HFF-Myc (cell line): ENCODE data around the gene SNCG.

ENCODE experiments used
- DNase-seq: peaks from one replicate; pipeline ENCODE4 v3.0.0-alpha.2; 2011; ENCODE audit warnings: low read depth; ENCODE audit errors: extremely low read depth
- H3K4me3 ChIP-seq: replicated peaks from 2 replicates; pipeline ENCODE4 v1.5.1; 2011; ENCODE audit warnings: low read depth, mild to moderate bottlenecking, control low read depth, low read length
- TF ChIP-seq, protein P1 (sequence below): IDR thresholded peaks from 2 replicates; pipeline ENCODE4 v1.5.1; 2012; ENCODE audit warnings: mild to moderate bottlenecking, low read depth, low read length, control low read depth; ENCODE audit errors: missing control alignments

Gene SNCG

DNA sequence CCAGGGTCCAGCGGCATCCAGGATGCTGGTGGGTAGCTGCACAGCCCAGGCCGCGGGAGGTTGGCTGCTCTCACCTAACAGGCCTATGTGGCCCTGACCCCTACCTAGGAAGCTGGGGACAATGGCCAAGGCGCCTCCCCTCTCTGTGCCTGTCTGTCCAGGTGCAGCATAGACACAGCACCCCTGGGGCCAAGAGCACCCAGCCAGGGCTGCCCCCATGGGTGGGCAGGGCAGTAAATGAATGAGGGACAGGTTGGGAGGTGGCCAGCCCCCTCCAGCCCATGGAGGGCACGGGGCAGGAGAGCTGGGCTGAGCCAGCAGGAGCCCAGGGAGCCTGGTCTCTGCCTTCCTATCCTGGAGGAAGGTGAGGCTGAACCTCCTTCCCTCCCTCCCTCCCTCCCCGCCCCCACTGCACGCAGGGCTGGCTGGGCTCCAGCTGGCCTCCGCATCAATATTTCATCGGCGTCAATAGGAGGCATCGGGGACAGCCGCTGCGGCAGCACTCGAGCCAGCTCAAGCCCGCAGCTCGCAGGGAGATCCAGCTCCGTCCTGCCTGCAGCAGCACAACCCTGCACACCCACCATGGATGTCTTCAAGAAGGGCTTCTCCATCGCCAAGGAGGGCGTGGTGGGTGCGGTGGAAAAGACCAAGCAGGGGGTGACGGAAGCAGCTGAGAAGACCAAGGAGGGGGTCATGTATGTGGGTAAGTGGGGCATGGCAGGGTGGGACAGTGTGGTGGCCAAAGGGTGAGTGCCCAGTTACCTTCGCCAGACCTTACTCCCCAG, at the start of gene SNCG:
SNCG (plus strand) TSS at position 484 of the 785 bp plus-strand sequence; CDS start at position 583, 99 bp downstream.
- DNase-seq: no peak
- TF ChIP-seq, protein P1, sequence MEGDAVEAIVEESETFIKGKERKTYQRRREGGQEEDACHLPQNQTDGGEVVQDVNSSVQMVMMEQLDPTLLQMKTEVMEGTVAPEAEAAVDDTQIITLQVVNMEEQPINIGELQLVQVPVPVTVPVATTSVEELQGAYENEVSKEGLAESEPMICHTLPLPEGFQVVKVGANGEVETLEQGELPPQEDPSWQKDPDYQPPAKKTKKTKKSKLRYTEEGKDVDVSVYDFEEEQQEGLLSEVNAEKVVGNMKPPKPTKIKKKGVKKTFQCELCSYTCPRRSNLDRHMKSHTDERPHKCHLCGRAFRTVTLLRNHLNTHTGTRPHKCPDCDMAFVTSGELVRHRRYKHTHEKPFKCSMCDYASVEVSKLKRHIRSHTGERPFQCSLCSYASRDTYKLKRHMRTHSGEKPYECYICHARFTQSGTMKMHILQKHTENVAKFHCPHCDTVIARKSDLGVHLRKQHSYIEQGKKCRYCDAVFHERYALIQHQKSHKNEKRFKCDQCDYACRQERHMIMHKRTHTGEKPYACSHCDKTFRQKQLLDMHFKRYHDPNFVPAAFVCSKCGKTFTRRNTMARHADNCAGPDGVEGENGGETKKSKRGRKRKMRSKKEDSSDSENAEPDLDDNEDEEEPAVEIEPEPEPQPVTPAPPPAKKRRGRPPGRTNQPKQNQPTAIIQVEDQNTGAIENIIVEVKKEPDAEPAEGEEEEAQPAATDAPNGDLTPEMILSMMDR: no peak
- H3K4me3 ChIP-seq: no peak within 1 kb of the TSS

DNA sequence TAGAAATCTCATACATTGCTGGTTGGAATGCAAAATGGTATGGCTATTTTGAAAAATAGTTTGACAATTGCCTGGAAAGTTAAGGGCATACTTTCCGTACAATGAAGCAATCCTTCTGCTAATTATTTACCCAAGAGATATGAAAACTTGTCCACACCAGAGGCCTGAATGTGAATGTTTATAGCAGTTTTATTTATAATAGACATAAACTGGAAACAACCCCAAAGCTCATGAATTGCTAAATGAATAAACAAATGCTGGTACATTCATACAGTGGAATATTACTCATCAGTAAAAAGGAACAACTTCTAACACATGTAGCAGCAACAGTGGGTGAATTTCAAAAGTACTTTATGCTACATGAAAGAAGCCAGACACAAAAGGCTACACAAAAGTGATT, 43.7 kb upstream of the SNCG start:
- DNase-seq: no peak
- no peak overlapping the region for H3K4me3 ChIP-seq

DNA sequence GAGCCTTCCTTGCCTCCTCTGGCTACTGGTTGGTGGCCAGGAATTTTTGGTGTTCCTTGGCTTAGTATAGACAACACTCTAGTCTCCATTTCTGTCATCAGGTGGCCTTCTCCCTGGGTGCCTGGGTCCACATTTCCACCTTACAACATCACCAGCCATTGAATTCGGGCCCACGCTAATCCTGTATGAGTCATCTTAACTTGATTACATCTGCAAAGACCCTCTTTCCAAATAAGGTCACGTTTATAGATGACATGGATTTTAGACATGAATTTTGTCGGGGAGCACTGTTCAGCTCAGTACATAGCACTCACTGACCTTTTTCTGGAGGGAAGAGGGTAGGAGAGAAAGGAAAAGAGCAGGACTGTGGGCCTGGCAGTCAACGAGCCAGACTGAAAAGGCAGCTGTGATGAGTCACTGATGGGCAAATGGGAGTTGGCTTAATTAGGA, 40.4 kb upstream of the SNCG start:
- no peak overlapping the region for H3K4me3 ChIP-seq
- DNase-seq: no peak
- TF ChIP-seq, protein P1: no peak

More for the DNA sequence above, 43.7 kb upstream of the SNCG start:
- TF ChIP-seq, protein P1: no peak

DNA sequence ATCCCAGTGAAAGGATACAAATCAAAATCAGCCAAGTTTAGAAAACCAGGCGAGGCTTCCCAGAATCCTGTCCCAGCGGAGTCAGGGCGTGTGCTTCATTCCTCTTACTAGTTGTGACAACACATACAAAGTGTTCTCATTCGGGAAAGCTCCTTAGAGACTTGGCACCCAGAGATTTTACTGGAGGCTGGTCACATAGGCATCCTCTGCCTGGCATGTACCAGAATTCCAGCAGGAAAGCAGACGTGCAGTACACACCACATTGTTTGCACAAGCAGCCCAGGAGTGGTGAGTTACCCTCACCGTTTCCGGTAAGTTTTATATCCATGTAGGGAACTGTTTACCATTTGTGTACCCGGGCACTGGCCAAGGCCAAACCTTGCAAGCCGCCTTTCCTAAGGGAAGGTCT, 35.8 kb upstream of the SNCG start:
- DNase-seq: no peak
- TF ChIP-seq, protein P1: no peak
- no peak overlapping the region for H3K4me3 ChIP-seq

DNA sequence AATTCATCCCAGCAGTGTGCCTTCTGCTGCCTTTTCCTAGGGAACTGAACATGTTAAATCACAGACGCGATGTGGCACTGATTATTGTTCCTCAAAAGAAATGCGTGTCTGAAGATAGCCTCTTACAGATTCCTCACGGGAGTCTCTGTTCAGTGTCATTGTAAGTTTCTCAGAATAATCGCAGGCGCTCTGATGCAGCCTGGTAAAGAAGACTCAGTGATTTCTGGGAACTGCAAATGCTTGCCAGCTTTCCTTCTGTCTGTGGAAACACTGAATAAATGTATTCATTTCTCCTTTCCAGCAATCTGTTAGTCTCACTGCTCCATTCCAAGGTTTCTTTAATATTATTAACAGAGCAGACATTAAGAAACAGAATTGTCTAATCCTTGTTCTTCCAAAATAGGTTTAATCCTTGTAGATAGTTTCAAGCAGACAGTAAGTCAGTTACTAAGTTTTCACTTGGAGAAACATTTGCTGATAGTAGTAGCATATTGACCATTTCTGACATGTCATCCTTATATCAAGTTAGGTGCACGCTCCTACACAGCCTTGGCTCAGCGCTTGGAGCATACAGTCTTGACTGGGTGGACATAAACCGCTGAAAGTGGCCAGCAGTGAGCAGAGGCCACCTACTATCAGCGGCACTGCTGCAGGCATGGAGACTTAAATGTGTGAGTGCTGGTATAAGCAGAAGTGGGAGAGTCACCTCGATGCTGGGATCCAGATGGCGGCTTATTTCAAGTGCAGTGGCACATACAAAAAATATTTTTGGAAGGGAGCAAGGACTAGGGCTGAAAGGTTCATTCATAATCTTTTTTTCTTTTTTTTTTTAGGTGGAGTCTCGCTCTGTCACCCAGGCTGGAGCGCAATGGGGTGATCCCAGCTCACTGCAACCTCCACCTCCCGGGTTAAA, 28.7 kb upstream of the SNCG start:
- H3K4me3 ChIP-seq: no peak overlapping the region
- no peak for DNase-seq
- TF ChIP-seq, protein P1: no peak

DNA sequence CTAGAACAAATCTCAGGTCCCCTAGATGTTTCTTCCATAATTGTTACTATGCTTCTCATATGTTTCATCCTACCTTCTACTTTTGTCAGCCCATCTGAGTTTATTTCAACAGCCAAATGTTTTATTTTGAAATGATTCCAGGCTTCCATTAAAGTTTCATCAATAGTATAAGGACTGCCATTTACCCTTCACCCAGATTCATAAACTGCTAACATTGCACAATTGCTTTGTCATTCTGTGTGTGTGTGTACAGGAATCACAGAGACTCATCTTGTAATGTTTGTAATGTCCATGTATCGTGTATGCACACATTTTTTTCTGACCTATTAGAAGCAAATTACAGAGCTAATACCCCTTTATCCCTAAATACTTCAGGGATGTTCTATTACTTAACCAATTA, 26.5 kb upstream of the SNCG start:
- DNase-seq: no peak
- H3K4me3 ChIP-seq: no peak overlapping the region
- TF ChIP-seq, protein P1: no peak
